Activated naive CD4-positive, alpha-beta T cell (primary cell): Measurements from ENCODE around the gene GFPT2.

Experiments
- DNase-seq, 4 experiments: peaks; one replicate each; lab custom pipeline; 2025; lab: John Stamatoyannopoulos, UW

The GFPT2 gene

GRCh38 chr5:180333661-180334060 is 19.5 kb downstream of the GFPT2 start:
- no peak for DNase-seq

DNA sequence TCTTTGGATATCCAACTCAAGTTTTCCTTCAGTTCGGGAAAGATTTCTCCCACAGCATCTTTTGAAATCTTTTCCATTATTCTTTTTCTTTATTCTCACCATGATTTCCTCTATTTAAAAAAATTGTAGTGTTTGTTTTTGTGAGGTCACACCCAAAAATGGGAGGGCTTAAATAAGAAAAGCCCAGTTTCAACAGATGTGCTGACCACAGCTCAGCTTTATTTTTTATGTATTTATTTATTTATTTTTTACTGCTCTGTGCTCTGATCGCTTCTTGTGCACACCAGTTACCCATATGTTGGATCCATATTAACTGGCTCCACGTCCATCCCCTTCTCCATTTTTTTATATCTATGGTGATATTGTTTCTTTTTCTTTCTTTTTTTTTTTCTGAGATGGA is 20.3 kb downstream of the GFPT2 start:
- no peak for DNase-seq

GRCh38 chr5:180332051-180332517 is 21.1 kb downstream of the GFPT2 start:
- no peak for DNase-seq

DNA sequence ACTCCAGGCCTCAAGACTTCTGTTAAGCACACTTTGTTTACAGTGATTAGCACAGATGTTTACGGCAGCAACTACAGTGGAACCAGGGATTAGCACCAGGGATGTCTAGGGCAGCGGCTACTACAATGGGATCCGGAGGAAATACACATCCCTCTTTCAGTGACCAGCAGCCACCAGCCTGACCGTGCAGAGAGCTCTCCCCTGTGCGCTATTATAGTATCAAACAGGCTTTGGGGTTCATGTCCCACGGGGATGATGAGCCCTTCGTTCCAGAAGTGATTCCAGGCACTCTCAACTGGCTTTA is 21.5 kb downstream of the GFPT2 start:
- DNase-seq: no peak

GRCh38 chr5:180330810-180331646 is 22.1 kb downstream of the GFPT2 start:
- DNase-seq: no peak

DNA sequence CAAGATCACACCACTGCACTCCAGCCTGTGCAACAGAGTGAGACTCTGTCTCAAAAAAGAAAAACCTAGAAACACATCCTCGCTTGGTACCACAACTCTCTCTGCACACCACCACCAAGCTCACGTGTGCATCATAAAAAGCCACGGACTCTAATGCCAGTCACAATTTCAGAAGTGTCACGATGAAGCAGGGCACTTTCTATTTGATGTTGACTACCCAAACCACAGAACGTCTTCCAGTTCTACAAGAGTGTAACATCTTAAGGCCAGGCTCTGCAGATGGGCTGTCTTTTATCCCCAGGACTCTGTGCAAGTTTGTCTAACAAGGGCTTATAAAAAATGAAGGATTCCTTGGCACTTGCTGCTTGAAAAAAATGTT is 22.9 kb downstream of the GFPT2 start:
- DNase-seq: no peak

GRCh38 chr5:180329606-180330269 is 23.4 kb downstream of the GFPT2 start:
- no peak for DNase-seq

GRCh38 chr5:180329138-180329435 is 24.0 kb downstream of the GFPT2 start:
- DNase-seq: no peak

DNA sequence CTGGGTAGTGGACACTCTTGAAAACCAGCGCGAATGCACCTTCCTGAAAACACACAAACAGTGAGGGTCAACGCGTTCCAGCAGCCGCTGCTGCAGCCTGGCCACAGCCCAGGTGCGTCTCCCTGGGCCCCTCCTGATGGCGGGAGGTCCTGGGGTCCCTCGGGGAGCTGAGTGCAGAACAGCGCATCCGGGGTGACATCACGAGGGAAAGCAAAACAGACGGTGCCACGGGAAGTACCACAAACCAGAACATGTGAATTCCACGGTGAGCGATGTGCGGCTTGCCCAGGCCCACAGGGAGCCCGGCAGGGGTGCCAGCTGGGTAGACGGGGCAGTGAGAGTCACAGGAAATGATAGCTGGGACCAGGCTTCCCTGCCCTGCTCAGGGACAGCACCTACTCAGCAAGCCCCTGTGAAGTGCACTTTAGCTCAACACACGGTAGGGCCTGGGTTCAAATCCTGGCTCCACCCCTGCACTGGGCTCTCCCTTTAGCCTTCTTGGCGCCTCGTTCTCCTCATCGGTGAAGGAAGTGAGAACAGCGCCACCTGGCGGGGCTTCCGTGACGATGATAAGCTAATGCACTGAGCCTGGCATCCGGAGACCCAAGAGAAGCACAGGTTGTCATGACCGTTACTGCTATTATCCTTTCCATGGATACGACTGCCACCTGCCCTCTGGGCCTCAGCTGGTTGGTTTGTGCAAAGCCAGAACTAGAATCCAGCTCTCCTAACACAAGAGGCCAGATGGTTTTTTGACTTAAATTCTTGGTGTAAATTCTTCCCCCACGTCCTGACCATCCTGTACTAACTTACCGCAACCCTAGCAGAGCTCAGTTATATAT is 24.6 kb downstream of the GFPT2 start:
- DNase-seq: peak; percentile 50 to 83 (median 78)

DNA sequence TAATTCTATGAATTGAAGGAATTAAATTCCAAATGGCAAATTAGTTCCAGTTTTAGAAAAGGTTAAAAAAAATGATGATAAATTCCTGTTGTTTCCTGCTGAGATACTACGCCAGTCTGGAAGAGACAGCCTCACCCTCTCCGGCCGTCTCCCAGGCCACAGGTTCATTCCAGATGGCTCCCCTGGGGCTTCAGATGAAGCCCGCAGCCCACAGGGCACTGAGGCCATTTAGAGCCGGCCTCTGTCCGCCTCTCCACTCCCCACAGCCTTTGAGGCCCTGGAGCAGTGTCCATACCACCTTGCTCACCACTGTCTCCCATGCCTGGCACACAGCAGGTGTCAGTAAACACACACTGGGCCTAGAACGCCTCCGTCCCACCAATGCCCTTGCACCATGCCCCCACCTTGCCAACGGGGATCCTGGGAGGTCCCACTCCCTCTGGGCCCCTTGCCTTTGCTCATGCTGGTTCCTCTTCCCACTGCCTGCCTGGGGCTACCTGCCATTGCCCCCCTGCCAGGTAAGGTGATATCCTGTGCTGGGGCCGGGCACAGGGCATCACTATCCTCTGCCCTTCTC is 26.1 kb downstream of the GFPT2 start:
- DNase-seq: no peak

GRCh38 chr5:180324601-180324950 is 28.6 kb downstream of the GFPT2 start:
- no peak for DNase-seq

DNA sequence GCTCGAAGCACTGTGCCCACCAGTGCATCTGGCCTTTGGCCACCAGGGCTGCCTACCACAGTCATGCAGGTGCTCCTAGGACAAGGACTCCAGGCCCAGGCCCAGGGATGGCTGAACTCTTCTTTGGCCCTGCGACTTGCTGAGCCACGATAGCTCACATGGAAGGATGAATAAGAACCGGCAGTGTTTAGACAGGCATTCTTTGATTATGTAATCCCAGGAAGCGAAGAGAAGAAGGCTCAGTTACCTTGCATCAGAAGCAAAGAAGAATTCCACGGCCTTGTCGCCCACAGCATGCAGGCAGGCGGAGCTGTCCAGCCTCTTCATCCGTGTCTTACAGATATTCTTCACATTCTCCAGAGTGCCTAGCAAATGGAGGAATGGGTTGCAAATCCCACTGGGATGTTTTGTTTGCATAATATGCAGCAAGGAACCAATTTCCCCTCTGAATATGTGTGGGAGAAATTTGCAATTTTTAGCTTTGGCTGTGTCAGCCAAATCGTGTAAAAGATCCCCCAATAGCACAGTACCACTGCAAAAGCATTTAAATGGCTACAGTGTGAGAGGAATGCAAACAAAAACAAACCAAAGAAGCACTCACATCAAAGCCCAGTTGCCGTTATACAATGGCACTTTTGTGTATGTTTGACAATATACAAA is 29.1 kb downstream of the GFPT2 start:
- DNase-seq: no peak

DNA sequence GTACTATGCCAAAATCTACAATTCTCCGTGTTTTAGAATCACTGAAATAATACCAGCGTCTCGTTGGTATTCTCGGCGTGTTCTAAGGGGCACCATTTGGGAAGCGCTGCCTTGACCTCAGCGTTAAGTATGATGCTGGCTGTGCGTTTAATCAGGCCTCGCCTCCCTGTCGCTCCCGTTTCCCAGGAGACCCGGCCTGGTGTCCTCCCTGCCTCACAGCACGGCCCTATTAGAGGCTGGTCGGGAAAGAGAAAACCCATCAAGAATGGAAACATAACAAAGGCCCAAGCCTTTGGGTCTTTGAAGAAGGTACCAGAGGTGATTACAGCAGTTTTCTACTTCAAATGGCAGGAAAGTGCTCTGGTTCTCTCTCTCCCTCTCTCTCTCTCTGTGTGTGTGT is 30.0 kb downstream of the GFPT2 start:
- no peak for DNase-seq

DNA sequence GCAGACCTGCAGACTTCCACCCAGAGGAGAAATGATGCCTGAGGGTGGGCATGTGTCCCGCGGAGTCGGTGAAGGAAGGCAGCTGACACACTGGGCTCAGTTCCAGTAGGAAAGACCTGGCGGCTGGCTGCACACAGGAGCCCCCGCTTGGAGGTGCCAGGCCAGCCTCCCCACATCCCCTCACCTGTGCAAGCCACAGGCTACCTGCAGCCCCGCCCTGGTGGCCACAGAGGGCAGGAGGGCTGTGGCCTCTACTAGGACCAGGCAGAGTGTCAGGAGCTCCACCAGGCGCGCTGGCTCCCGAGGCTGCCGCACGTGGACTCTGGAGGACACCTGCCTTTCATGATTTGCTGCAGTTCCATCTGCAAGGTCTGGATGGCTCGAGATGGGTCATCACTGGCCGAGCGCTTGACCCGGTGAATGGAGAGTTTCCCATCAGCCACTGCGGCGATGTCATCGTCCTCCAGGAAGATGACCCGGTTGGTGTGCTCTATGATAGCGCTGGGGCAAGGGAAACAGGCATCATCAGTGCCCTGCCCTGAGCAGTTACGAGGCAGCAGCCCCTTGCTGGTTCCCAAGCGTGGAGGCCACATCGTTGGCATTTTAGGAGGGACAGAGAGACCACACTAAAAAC is 34.6 kb downstream of the GFPT2 start:
- DNase-seq: no peak

DNA sequence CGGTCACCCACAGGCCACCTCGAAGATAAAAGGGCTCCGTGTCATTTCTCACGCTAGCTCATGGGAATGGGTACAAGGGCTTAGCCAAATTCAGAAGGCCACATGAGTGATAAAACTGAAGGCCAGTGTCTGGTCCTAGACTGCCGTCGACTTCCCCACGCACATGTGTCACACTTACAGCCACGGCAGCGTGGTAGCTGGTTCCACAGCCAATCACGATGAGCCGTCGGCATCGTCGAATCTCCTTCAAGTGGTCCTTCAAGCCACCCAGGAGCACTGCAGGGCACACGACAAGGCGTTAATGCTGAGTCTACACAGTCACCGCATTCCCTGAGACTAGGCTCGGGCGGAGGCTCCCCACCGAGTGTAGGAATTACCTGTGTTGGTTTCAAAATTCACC is 36.5 kb downstream of the GFPT2 start:
- no peak for DNase-seq

DNA sequence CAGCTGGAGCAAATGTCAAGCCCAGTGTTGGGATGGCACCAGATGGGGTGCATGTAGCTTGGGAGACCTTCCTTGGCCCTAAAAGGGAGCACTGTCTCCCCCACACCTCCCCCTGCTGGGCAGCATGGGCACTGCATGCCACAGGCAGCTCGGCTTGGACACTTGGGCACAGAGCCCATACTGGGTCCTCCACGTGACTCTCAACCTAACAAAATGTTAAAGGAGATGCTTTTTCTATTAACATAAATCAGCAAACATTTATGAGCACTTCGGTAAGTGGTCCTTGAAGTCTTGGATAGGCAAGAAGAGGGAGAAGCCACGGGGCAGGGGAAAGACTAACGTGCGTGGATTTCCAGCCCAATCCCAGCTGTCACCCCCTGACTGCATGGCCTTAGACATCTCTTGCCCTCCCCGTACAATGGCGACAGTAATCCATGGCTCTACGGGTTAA is 37.3 kb downstream of the GFPT2 start:
- peak; percentile 57 to 73 (median 62) for DNase-seq

DNA sequence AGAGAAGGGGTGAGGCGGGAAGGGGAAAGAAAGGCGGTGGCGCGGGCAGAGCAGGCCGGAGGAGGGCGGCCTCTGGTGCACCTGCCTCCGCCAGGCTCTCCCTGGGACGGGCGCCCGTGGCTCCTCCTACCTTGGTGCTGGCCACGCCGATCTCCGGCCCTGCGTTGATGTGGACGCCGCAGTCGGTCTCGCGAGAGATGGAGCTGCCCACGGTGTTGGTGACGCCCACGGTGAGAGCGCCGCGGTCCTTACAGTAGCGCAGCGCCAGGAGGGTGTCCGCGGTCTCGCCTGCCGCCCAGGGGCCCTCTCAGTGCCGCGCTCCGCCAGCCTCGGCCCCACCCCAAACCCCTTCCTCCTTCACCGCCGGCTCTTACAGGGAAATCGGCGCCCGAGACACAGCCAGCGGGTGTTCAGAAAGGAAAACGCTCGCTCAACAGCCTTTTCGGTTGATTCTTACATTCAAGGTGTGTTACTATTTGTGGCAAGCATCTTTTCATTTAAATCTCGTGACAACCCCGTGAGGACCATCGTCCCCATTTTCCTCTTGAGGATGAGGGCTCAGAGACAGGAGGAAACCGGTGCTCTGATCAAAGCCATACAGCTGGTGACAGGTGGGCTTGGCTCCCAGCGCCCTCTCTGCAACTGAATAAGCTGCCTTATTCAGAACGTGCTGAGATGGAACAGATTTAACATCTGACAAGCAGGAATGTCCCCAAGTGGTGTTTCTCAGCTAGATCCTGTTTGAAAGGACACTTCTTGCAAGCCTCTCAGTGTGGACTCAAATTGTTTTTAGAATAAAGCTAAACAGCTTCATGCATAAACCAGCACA is 39.2 kb downstream of the GFPT2 start:
- no peak for DNase-seq

DNA sequence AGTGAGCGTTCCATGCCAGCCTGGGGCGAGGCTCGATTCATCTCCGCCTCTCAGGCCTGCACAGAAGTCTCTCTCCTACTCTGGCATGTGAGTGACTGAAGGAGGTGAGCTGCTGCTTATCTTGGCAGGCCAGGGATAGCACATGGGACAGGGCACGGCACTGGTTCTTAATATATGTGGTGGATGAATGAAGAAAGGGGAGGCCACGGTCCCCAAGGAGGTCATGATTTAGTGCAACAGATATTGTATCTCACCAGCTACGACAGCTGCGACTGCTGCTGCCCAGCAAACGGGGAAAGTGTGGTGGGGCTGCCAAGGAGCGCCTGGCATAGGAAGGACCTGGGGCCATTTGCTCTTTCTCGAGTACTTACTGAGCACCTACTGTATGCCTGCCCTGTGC is 41.9 kb downstream of the GFPT2 start:
- no peak for DNase-seq

DNA sequence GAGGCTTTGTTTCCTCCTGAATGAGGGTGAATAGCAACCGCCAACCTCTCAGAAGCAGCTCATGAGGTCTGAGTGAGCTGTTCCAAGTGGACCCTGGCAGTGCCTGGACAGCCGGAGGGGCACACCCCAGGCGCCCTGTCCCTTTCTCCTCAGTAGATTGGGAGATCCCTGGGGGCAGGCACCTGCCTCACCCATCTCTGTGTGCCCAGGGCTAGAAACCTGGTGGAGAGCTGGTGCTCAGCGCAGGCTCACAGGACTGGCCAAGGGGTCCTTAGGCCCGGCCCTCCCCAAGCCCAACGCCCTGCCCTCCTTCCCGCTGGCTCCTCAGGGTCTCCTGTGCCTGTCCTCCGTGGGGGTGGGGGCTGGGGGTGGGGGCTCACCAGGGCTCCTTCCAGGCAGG is 46.3 kb downstream of the GFPT2 start:
- DNase-seq: no peak

DNA sequence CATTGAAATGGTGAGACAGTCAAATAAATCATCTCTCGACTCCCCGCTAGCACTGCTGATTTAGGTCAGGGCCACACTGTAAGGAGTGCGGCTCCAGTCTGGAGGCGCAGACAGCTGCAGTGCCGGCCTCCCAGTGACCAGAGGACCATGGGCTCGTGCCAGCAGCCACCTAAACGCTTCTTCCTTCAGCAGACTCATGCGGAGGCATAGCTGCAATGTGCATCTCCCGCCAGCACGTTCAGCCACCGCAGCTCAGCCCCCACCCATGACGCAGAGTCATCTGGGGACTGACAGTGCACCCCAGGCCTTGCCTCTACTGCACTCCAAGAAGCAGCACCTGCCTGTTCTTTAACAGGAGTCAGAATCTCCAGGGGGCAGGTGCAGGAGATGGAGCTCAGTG is 47.7 kb downstream of the GFPT2 start:
- DNase-seq: no peak
